ENCODE measurements around the gene MACROD2.
"Not testable (repeated sequence)": the region's sequence is repeated elsewhere in the genome, so short reads cannot be mapped to it uniquely, and the experiment has no call there.

MACROD2 gene

DNA sequence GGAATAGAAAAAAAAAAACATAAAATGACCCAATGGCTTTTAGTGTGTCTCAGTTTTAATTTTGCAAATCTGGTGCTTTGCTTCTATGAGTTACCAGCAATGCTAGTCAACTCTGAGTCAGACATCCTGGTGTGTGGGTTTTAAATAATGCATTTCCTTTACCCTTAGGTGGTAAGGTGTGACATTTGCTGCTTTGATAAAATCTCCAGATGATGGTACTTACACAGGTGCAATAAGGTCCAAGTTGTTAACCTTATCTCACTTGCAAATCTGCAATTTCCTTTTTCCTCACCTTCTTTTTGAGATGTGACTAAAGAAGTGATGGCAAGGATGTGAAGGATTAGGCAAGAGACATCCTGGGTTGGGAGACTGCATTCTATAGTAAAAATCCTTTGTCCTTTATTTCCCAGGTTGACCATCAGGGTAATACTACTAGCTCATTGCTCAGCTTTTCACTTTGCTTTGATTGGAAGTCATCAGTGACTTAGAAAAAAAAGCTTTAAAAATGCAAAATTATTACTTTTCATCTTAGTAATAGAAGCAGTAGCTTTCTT lies 1160.6 kb downstream of the MACROD2 start:
- DNase-seq: no peak

DNA sequence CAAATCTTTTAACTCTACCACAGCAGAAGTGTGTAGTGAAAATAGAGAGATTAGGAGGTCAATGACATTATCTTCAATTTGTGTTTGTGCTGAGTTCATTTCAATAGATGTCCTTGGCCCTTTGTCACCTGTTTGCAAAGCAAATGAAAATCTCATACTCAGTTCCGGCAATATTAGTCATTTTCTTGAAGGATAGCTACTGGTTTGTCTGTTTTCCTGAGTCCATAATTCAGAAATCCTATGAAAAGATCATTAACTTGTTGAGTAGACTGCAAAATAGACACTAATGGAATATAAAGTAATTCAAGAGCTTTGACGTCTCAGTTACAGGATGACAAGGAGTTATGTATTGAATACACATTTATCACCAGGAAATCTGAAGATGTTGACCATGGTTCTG lies 1163.2 kb downstream of the MACROD2 start:
- no peak for DNase-seq

DNA sequence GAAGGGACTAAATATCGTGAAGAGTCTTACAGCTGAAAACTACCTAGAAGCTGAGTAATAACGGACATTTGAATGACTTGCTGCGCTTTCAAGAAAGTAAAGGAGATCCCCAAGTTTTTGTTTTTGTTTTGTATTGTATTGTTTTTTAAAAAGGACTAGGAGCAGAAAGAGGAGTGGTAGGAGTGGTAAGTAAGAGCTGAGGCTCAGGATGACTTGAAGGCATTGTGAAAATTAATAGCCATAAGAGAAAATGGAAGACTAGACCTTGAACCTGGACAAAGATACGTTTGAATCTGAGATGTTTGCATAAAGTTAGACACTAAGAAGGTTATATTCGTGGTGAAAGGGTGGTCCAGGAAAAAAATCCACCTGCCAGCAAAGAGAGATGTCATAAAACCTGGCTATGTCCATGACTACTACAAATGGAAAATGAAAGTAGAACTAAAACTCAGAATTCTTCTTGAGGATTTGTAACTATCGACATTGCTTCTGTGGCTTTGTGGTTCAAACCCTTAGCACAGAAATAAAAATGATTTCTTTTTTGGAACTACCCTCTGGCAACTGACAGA lies 1166.8 kb downstream of the MACROD2 start:
- no peak for DNase-seq

DNA sequence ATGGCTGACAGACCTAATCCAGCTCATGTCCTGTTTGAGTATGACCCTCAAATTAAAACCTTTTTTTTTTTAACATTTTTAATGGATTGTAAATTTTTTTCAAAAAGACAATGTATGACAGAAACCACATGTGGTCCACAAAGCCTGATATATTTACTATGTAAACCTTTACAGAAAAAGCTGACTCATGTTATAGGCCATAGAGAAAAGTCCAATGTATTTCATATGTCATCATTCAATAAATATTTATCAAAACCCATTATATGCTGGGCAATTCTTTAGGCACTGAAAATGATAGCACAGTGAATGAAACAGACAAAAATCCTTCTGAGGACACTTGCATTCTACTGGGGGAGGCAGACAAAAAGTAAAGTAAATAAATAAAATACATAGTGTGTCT lies 1168.3 kb downstream of the MACROD2 start:
- DNase-seq: no peak

DNA sequence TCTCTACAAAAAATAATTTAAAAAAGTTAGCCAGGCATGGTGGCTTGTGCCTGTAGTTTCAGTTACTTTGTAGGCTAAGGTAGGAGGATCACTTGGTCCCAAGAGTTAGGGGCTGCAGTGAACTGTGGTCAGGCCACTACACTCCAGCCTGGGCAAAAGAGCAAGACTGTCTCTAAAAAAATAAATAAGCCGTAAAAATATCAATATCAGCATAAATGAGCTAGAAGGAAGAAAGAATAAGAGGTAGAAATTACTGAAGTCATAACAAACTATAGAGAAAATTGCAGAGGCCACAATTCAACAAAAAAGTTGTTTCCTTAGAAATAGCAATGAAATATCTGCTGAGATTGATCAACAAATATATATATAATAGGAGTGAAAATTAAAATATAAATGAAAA lies 1169.4 kb downstream of the MACROD2 start:
- no peak for DNase-seq

DNA sequence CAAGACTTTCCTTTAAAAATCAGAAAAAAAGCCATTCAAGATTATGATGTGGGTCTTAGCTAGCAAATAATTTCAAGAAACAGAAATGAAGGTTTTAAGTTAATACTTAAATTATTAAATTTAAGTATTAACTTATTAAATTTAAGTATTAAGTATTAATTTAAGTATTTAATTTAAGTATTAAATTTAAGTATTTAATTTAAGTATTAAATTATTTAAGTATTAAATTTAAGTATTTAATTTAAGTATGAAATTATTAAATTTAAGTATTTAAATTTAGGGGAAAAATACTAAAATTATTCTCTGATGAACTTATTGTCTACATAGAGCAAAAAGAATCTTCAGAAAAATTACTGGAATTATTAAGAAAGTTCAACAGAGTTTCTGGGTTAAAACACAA lies 1171.4 kb downstream of the MACROD2 start:
- no peak for DNase-seq

DNA sequence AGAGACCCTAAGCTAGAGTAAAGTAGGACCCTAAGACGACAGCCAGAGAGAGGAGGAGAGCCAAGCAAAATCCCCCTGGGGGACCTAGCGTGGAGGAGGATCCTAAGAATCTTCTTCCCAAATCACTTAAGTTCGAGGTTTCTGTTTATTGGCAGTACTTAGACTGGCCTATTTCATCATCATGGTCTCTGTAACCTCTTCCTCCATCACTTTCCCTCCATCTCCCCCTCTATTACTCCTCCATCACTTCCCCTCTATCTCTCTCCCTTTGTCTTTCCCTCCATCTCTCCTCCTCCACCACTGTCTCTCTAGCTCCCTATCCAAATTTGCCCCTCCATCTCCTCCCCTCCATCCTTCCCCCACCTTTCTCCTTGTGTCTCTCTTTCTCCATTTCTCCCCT lies 1175.7 kb downstream of the MACROD2 start:
- no peak for DNase-seq

DNA sequence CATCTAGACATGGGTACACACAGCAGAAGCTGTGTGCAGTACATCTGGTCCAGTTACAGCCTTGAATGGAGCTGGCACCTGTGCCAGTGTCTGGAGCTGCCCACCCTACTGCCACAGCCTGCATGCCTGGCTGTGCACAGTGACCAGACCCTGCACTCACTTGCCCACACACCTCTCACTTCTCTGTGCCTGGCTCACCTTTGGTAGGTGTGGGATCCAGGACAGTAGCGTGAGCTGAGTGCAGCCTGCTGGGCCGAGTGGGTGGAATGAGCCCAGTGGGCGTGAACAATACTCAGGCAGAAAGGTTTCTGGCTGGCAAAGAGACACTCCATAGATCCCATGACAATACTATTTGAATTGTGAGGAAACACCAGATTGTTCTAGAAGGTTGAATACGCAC lies 1181.6 kb downstream of the MACROD2 start:
- no peak for DNase-seq

DNA sequence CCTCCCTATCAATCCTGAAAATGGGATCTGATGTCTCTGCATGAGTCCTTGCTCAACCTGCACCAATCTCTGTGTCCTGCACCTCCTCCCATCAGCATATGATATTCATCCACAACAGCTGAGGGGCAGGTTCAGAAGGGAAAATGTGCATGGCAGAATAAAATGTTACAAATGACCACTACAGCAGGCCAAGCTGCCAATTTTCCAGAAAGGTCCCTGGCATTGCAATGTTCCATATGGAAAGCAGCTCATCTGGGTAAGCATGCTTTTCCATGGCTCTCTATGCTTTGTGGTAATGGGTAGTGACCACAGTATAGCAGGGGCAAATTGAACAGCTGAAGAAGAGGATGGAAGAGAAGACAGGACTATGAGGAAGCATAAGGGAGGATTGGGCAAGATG lies 1183.3 kb downstream of the MACROD2 start:
- DNase-seq: no peak

DNA sequence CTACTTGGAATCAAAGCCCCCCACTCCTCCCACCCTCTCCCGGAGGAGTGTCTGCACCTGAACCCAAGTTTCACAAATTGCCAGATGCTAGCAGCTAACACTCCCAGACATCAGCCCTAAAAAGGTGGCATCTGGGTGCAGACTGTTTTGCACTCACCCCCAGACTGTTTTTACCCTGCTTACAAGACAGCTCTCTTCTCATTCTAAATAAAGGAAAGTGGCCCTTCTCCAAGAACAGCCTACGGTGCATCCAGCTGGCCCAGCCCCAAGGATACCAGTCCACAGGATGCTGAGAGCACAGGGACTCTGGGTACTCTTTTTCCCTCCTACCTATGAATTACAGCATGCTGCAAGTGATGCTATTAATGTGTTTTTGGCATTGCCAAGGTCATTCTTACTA lies 1184.1 kb downstream of the MACROD2 start:
- no peak for DNase-seq

DNA sequence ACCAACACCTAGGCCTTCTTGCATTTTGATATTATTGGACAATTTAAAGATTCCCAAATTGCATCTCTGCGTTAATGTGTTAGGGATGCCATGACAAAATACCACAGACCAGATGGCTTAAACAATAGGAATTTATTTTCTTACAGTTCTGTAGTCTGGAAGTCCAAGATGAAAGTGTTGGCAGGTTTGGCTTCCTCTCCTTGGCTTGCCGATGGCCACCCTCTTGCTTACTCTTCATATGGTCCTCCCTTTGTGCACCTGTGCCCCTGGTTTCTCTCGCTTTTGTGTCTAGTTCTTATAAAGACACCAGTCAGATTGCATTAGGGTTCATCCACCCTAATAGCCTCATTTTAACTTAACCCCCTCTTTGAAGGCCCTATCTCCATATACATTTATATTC lies 1184.5 kb downstream of the MACROD2 start:
- DNase-seq: no peak

DNA sequence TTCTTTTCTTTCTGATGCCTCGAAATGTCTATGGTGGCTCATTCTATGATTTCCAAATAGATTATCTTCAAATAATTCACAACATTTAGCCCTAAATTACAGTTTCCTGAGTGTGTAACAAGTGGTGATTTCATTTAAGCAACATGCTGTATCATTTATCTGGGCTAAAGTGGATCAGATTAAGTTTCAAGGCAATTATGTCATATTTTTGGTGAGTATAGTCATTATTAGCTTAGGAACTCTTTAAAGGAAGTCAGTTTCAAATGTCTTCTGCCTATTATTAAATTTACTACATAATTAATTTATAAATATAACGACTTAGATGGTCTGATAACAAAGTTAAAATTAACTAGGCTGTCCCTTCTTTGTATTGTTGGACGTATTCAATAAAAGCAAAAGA lies 1190.0 kb downstream of the MACROD2 start:
- DNase-seq: no peak

DNA sequence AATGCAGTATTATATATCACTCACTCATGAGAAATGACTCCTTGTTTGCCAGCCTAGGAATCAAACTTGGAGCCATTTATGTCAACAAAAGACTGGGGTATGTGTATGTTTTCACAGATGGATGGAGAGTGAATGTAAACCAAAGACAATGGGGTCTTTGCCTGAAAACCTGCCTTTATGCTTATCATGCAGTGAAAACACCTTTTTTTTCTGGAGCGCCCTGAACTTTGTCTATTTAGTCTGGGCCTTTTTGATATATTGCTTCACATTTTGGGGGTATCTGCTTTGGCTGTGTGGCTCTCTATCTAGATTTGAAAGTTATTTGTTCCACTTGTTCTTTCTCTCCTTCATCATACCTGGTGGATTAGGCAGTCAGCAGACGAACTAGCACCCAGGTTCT lies 1190.6 kb downstream of the MACROD2 start:
- DNase-seq: no peak

DNA sequence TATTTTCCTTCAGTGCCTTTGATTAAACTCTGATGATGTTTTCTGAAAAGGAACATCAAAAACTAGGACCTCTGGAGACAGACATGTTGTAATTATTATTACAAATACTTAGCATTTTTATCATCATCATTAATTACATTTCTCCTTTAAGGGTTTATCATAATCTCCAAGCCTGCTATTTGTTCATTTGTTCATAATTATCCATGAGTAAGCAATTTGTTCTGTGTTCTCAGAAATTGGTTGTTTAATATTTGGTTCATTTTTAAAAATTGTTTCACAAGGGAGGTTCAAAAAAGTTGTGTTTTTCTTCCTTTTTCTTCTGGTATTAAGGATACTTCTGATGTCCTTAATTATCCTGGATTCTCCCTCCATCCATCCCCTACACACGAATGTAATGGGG lies 1192.3 kb downstream of the MACROD2 start:
- no peak for DNase-seq

DNA sequence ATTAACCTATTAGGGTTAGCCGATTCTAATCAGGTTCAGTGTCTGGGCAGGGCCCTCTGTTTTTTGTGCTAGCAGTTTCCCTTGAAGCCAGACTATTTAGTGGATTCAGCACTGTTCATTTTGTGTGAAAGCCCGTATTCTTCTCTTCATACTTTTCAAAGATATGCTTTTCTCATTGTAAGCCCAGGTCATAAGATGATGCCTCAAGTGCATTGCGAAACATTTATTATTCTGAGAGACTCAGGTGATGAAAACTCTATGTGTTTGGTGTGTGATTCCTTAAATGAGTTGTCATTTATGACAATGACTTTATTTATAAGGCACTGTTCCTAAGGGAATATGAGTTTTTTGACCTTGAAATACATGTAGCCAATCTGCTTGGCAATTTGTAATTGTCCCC lies 1193.1 kb downstream of the MACROD2 start:
- DNase-seq: no peak

DNA sequence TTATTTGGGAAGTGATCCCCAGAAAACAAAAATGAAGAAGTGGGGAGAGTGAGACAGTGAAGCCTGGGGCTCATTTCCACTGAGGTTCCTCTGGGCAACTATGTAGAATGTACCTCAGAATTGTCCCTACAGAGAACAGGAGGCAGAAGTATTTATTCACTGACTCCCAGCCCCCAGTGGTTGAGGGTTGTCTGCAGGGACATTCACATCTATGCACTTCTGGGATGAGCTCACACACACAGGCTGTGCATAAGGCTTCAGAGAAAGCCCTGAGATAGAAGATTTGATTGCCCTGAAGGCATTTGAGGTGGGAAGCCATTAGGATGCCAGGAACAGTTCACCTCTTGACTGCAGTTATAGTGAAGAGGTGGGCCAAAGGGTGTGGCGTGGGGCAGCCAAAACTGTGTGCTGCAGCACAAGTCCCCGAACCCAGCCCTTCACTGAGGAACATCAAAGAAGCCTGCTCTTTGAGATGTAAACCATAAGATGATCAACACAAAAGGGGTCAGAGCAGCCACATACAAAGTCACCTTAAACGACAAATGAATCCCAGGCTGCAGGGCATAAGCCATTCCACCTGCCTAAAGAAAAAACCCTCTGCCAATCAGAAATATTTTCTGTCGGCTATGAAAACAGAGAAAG lies 1195.9 kb downstream of the MACROD2 start:
- no peak for DNase-seq

DNA sequence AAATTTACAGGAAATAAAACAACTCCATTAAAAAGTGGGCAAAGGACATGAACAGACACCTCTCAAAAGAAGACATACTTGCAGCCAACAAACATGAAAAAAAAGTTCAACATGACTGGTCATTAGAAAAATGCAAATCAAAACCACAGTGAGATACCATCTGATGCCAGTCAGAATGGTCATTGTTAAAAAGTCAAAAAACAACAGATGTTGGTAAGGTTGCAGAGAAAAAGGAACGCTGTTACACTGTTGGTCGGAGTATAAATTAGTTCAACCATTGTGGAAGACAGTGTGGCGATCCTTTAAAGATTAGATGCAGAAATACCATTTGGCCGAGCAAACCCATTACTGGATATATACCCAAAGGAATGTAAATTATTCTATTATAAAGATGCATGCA lies 1200.1 kb downstream of the MACROD2 start:
- no peak for DNase-seq

DNA sequence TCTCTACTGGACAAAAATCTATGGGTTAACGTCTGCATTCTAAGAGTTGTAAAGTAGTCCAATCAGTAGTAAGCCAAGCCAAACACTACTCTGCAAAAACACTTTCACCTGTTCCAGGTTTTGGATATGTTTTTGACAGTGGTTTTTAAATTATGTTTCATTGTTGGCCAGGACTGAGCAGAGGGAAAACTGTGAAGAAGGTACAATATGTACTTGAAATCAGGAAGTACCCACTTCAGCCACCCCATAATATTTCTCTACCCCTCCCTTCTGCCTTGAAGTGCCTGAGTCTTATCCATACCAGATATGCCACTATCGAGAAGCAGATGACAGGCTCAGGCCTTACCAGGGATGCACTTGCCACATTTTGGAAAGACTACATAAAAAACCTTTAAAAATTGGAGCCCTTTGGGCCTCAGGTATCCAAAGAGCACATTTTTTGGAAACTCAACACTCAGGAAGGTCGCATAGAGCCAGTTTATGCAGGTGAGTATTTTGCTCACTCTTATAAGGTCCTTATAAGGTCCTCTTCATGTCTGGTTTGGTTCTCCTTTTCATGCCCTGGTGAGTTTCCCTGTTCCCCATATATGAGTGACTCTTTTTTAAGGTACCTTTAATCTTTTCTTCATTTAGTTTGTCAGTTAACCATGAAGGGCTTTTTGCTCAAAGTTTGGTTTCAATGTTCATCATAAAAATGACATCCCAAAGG lies 1201.4 kb downstream of the MACROD2 start:
- DNase-seq: no peak

DNA sequence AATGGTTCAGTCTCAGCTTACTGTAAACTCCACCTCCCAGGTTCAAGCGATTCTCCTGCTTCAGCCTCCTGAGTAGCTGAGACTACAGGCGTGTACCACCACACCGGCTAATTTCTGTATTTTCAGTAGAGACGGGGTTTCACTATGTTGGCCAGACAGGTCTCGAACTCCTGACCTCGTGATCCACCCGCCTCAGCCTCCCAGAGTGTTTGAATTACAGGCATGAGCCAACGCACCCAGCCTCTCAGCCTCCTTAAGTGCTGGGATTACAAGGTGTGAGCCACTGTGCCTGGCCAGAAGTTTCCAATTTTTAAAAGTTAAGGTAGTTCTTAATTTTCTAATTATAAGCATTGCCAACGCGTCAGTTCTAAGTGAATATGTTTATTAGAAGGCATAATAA lies 1202.7 kb downstream of the MACROD2 start:
- not testable (repeated sequence) for DNase-seq

DNA sequence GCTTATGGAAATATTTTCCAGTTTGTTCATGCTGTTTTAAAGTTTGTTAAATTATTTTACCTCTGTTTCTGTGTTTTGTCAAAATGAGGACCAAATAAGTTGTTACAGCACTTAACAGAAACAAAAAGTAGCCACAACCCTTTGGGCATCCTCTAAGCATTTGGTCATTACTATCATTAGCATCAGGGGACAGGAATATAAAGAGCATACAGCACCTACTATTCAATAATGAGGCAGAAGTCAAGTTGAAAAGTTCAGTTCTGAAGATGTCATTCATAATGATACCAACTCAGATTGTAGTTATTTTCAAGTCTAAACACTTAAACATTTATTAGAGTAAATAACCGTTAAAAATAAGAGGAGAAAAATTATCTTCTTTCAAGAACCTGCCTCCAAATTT lies 1204.4 kb downstream of the MACROD2 start:
- no peak for DNase-seq

DNA sequence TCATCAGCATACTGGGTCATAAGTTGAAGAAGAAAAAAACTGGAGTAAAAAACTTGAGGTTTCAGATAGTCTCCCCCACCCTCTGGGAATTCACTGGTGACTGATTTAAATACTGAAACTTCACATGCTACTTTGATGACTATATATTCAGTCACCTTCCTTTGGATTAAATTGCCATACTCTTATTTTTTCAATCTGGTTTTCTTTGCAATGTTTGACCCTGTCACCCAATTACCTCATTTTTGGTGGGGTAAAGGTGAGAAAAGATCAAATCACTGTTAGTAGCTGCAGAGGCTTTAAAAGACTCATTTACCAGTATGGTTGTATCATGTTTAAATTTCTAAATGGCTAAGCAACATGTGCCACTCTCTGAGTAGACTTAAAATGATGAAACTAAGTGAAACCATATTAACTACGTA lies 1204.8 kb downstream of the MACROD2 start:
- DNase-seq: no peak

DNA sequence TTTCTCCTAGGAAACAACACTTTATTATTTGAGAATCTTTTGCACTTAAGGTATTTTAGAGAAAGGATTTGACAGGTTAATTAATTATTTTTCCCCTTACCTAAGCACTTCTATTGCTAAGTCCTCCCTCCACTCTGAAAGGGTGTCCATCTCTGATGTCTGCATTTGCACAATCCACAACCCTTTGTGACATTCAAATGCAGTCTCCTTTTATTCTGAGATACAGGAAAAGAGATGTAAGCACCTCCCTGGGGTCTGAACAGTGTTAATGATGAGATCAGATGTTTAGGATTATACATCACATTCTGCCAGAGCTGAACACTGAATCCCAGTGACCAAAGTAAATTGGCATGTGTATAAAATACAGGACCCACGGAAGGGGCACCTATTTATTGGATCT lies 1206.3 kb downstream of the MACROD2 start:
- DNase-seq: no peak

DNA sequence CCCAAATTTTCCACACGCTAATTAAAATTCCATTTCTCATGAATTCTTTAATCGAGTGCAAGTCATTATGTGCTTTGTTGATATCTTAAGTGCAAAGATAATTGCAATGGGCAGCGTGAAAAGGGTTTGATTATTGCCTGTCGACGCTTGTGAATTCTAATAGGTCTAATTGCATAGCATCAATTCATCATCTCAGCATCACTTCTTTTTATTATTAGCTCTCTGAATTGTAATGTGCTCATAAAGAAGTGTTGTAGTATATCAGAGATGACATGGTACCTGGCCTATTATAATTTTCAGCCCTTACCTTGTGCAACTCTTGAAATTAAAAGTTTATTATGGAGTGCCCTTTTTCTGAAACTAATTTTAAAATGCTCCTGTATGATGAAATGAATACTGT lies 1208.9 kb downstream of the MACROD2 start:
- DNase-seq: no peak

DNA sequence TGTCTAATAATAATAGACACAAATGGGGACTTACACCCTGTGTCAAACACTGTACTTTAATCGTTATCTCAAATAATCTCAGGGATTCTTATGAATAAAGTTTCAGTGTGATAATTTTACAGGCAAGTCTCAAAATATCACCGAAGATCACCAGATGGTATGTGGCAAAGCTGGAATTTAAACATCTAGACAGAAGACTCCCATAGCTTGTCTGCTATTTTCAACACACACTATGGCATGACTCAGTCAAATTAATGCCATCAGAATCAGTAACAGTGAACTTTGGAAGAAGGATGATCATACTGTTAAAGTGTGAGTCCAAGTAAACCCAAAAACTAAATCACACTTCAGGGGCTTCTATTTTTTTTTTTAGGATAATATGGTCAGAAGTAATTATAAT lies 1209.7 kb downstream of the MACROD2 start:
- no peak for DNase-seq
